LNCAP (cell line): Measurements from ENCODE around the gene DOCK1.

Experiments used
- CTCF ChIP-seq: fragments of 450-650 bp; IDR thresholded peaks from 2 replicates; pipeline ENCODE4 v1.5.1; 2017; ENCODE audit warnings: mild to moderate bottlenecking

Gene DOCK1

GRCh38 chr10:127283017-127283416 lies 377.8 kb downstream of the DOCK1 start:
- no peak for TF ChIP-seq CTCF

GRCh38 chr10:127283576-127283975 lies 378.3 kb downstream of the DOCK1 start:
- no peak for TF ChIP-seq CTCF

- no peak for TF ChIP-seq CTCF
Observed at GRCh38 chr10:127290850-127291249, 385.6 kb downstream of the DOCK1 start.

- TF ChIP-seq CTCF, result no peak
Observed at GRCh38 chr10:127291329-127291728, 386.1 kb downstream of the DOCK1 start.

- no peak for TF ChIP-seq CTCF
Observed at GRCh38 chr10:127292888-127293287, 387.7 kb downstream of the DOCK1 start.

- no peak for TF ChIP-seq CTCF
Observed at GRCh38 chr10:127293640-127294039, 388.4 kb downstream of the DOCK1 start.

- TF ChIP-seq CTCF, result no peak
Observed at GRCh38 chr10:127296696-127297095, 391.5 kb downstream of the DOCK1 start.

- TF ChIP-seq CTCF, result no peak
Observed at GRCh38 chr10:127298381-127298780, 393.2 kb downstream of the DOCK1 start.
